ENCODE measurements around the gene SLC35F4. TPM values are rescaled to one million over a fixed set of nuclear protein-coding genes. Genes with fewer than 3 reads are reported as not detected.

SLC35F4 gene
- total RNA-seq, 1 experiment from 2014 or later, result not detected

- Histone ChIP-seq H3K9me3 (ENCODE audit: control insufficient read depth, low read depth, low read length) (no peaks in the 10 kb centered on the region), H3K4ac (ENCODE audit: low read depth, low read length) (no peak overlapping the region), H3K18ac (ENCODE audit: insufficient read length, low read depth, low read length) (no peak overlapping the region), H3K27ac (ENCODE audit: insufficient read length, low read depth, low read length) (no peak overlapping the region), H2BK5ac (ENCODE audit: insufficient read length, low read length) (no peak overlapping the region), H4K8ac (replicated peaks; ENCODE audit: insufficient read length, low read depth, low read length) (no peak overlapping the region), H3K79me1 (ENCODE audit: insufficient read depth, low read depth, low read length, poor library complexity, severe bottlenecking) (no peaks in the 10 kb centered on the region), H3T11ph (ENCODE audit: low read length) (no peak overlapping the region), H3K79me2 (ENCODE audit: insufficient read depth, low read length) (no peaks in the 10 kb centered on the region), H2BK20ac (ENCODE audit: low read depth, low read length, poor library complexity, severe bottlenecking) (no peak overlapping the region), H2BK12ac (ENCODE audit: insufficient read length, low read depth, low read length) (no peak overlapping the region), H2AK5ac (ENCODE audit: insufficient read length, low read length) (no peak overlapping the region), H3K14ac (ENCODE audit: insufficient read depth, low read length) (no peak overlapping the region), H2AFZ (ENCODE audit: low read length) (no peak overlapping the region), H3K27me3 (ENCODE audit: insufficient read depth, low read length) (no peaks in the 10 kb centered on the region), H3K4me1 (ENCODE audit: insufficient read depth, low read length) (no peaks in the 10 kb centered on the region), H3K4me2 (ENCODE audit: insufficient read depth, insufficient read length, low read length) (no peak overlapping the region), H2BK120ac (ENCODE audit: low read depth, low read length, poor library complexity, severe bottlenecking) (no peak overlapping the region), H3K23me2 (ENCODE audit: insufficient read length, low read depth, low read length, poor library complexity, severe bottlenecking) (no peaks in the 10 kb centered on the region), H2BK15ac (ENCODE audit: low read depth, low read length) (no peak overlapping the region), H4K91ac (ENCODE audit: insufficient read length, low read depth, low read length) (no peak overlapping the region), H4K20me1 (ENCODE audit: control insufficient read depth, insufficient read depth, insufficient read length) (no peaks in the 10 kb centered on the region), H3K56ac (ENCODE audit: insufficient read length, low read depth, low read length) (no peak overlapping the region), H3K23ac (ENCODE audit: insufficient read length, low read depth, low read length) (no peak overlapping the region), H4K5ac (ENCODE audit: insufficient read length, low read depth, low read length) (no peak overlapping the region), H3K9ac (ENCODE audit: extremely low read depth, insufficient read length, low read length) (no peak overlapping the region)
- H3K27ac Mint-ChIP-seq, result no peak overlapping the region
- no peaks in the 10 kb centered on the region for H3K36me3 Mint-ChIP-seq (ENCODE audit: insufficient read depth in 1 of 3, low read depth in 3 of 3)
- no peak overlapping the region for H3K4me3 Mint-ChIP-seq
- TF ChIP-seq CTCF (conservative IDR thresholded peaks at IDR 0.05), result no peak
- DNase-seq, result no peak
- peaks cover 7 to 12% of the 10 kb centered on the region in 2 experiments for H3K9me3 Mint-ChIP-seq
- no CpG with 5 or more reads among the region's 4 CpGs for WGBS (ENCODE audit: extremely low coverage, insufficient read length, low lambda C conversion rate)
- no peaks in the 10 kb centered on the region for H3K4me1 Mint-ChIP-seq
- no peaks in the 10 kb centered on the region for H3K27me3 Mint-ChIP-seq (ENCODE audit: low read depth)
These were observed 316.0 kb downstream of the SLC35F4 start for GRCh38 chr14:57549765-57550420.
